GM19372 (cell line): ENCODE results near the gene SIGLEC15.
"Not testable (repeated sequence)": the region's sequence is repeated elsewhere in the genome, so short reads cannot be mapped to it uniquely, and the experiment has no call there.

Source experiments
- ATAC-seq: cut with Tn5 transposase; IDR thresholded peaks from one replicate; pipeline ENCODE4 v1.9.1; 2021; ENCODE audit warnings: mild to moderate bottlenecking, low read depth, moderate library complexity; ENCODE audit not compliant: unreplicated experiment

The SIGLEC15 gene, protein sequence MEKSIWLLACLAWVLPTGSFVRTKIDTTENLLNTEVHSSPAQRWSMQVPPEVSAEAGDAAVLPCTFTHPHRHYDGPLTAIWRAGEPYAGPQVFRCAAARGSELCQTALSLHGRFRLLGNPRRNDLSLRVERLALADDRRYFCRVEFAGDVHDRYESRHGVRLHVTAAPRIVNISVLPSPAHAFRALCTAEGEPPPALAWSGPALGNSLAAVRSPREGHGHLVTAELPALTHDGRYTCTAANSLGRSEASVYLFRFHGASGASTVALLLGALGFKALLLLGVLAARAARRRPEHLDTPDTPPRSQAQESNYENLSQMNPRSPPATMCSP

DNA sequence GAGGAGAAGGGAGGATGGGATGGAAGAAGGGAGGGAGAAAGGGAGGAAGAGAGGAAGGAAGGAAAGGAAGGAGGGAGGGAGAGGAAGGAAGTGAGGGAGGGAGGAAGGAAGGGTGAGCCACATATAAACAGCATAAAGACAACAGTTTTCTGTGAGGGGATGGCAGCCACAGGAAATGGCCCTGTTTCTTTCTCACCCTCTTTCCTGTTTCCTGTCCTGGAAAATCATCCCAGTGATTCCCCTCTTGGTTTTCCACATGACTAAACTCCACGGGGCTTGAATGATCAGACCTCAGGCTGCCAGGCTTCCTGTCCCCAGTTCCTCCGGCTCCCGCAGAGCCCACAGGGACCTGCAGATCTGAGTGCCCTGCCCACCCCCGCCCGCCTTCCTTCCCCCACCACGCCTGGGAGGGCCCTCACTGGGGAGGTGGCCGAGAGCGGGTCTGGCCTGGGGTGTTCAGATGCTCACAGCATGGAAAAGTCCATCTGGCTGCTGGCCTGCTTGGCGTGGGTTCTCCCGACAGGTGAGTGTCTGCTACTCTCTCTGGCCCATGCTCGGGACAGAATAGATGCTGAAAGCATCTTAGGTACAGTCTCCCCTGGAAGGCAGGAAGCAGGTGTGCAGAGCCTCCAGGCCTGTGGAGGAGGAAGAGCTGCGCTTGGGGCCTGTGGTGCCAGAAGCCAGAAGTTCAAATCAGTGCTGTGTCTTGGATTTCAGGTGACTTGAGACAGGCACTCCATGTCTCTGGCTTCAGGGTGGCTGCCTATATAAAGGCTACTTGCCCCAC is at the start of gene SIGLEC15:
TSS of gene SIGLEC15 (plus strand) at position 418 of the 787 bp plus-strand sequence. CDS start at position 472, 54 bp downstream.
- ATAC-seq: no peak

DNA sequence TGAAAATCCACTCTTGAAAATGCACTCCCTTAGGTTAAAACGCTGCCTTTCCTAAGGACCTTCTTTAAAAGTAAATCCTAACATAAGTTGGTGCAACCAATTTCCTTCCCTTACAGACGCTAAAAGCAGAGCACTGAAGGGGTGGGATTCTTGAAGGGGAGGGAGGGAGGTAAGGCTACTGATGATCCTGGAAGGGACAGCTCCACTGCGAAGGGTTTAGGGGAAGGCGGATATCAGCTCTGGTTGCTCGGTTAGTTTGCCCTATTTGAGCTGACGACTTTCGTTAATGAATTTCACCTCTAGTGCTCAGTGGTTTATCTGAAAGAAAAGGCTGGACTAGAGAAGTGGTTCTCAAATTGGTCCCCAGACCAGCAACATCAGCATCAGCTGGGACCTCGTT is 49.7 kb upstream of the SIGLEC15 start:
- ATAC-seq: no peak

DNA sequence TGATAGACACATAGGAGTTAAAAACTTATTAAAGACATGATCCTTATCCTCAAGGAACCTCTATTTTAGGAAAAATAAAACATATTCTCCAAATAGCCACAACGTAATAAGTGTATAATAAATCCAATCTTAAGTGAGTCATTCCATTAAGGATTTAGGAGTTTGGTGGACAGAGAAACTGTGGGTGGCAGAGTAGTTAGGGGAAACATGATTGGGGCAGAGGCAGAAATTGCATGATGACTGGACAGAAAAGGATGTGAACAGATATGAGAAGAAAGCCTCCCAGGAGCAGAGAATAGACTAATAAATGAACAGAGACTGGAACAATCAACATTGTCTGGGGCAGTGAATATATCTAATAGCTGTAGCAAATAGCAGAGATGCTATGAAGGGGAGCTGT is 48.1 kb upstream of the SIGLEC15 start:
- no peak for ATAC-seq

DNA sequence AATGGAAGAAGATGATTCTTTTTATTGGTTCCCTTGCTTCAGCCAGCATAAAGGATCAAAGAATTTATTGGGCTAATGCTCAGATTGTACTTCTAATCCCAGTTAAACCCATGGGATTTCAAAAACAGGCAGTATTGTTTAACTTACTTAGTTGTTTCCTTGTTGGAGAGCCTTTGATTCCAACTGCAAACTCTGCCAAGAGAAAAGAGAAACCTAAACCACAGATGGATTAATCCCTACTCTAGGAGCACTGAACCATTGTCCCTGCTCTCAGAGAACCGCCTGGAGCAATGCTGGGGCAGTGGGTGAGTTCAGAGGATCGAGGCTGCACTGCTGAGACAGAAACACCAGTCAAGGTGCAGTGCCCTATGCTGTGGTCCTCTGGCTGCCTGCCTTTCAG is 44.9 kb upstream of the SIGLEC15 start:
- ATAC-seq: no peak

- ATAC-seq: no peak
These were observed 42.8 kb upstream of the SIGLEC15 start for GRCh38 chr18:45782662-45783061.

- no peak for ATAC-seq
These were observed 42.1 kb upstream of the SIGLEC15 start for GRCh38 chr18:45783097-45784075.

DNA sequence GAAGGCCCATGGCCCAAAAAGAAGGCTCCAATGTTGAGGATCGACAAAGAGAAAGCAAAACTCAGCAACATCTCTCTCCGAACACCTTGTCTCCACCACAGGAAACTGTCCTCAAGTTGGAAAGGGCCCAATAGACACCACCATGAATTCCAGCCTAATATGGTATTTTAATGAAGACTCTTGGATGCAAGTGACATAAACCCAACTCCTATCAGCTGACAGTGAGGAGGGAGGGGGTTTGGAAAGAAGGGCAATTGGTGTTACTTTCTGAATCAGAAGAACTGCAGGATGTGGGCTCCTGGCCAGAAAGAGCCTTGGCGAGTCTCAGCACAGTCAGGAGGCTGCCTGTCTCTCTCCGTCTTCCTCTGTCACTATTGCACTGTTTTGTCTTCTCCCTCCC is 40.3 kb upstream of the SIGLEC15 start:
- peak; percentile 83 for ATAC-seq

GRCh38 chr18:45786941-45787340 is 38.5 kb upstream of the SIGLEC15 start:
- no peak for ATAC-seq

GRCh38 chr18:45787346-45787745 is 38.1 kb upstream of the SIGLEC15 start:
- ATAC-seq: no peak

GRCh38 chr18:45788861-45789260 is 36.6 kb upstream of the SIGLEC15 start:
- ATAC-seq: no peak

DNA sequence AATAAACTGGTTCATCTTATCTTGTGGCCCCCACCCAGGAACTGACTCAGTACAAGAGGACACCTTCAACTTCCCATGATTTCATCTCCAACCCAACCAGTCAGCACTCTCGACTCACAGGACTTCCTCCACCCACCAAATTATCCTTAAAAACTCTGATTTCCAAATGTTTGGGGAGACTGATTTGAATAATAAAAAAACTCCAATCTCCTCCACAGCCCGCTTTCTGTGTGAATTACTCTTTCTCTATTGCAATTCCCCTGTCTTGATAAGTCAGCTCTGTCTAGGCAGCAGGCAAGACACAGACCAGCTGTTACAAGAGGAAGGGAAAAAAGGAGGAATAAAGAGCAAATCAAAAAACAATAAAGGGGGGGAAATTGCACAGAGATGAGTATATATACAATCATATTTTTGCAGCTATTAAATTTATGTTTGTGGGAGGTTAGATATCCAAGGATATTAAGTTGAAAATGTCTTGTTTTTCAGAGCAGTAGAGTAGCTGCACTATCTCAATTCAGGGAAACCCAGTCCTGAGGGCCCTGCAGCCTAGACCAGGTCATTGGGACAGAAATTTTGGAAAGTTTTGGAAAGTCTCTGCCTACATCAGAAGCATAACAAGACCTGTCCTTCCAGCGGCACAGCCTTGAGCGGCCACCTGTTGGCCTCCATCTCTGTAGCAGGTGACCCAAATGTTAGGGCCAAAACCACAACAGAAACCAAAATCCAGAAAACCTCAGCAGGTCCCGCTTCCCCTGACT is 32.8 kb upstream of the SIGLEC15 start:
- ATAC-seq: no peak

GRCh38 chr18:45793264-45793965 is 32.1 kb upstream of the SIGLEC15 start:
- no peak for ATAC-seq

- ATAC-seq: no peak
These were observed 24.0 kb upstream of the SIGLEC15 start for GRCh38 chr18:45801416-45802004.

GRCh38 chr18:45802814-45803492 is 22.5 kb upstream of the SIGLEC15 start:
- no peak for ATAC-seq

DNA sequence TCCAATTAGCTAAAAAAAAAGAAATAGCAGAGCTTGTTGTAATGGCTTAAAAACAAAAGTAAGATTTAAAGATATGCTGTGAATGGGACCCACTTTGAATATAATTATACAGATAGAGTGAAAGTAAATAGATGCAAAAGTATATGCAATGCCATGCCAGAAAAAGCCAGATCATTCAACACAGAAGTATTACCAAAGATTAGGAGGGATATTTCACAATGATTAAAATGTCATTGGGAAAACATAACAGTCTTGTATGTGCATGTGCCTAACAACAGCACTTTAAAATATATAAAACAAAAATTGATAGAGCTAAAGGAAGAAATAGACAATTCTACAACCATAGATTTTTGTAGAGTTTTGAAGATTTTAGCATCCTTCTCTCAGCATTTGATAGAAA is 19.9 kb upstream of the SIGLEC15 start:
- no peak for ATAC-seq

DNA sequence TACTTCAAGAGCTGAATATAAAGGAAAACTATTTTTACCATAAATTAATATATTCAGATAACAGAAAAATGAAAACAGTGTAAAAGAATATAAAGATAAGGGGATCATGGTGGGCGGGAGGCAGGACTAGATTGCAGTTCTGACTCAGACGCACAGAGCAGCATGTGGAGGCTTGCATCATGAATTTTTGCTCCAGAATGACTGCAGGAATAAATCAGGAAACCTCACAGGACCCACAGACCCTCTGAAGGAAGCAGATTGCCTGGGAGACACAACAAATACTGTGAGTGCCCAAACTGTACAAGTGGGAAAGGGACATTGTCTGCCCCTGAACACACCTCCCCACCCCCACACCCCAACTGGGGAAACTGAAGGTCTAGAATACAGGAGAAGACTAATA is 19.2 kb upstream of the SIGLEC15 start:
- ATAC-seq: no peak

DNA sequence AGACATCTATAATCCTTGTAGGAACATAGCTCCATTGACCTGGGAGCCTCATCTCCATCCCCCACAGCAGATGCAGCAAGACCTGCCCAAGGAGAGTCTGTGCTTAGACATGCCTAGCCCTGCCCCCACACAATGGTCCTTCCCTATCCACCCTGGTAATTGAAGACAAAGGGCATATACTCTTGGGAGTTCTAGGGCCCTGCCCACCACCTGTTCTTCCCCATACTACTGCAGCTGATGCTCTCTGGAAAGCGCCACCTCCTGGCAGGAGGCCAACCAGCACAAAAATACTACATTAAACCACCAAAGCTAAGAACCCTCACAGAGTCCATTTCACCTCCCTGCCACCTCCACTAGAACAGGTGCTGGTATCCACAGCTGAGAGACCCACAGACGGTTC is 18.3 kb upstream of the SIGLEC15 start:
- not testable (repeated sequence) for ATAC-seq

- ATAC-seq: not testable (repeated sequence)
These were observed 10.7 kb upstream of the SIGLEC15 start for GRCh38 chr18:45814733-45815132.
